HG03196 (cell line): ENCODE data around the gene RIMS4.

Source experiments
- ATAC-seq: cut with Tn5 transposase; IDR thresholded peaks from one replicate; pipeline ENCODE4 v1.9.1; 2021; ENCODE audit not compliant: unreplicated experiment

Gene RIMS4

GRCh38 chr20:44796758-44797457, 13.4 kb downstream of the RIMS4 start:
- ATAC-seq, result no peak

- ATAC-seq, result no peak
Measured at GRCh38 chr20:44796311-44796710, 14.0 kb downstream of the RIMS4 start.

GRCh38 chr20:44795836-44796235, 14.5 kb downstream of the RIMS4 start:
- no peak for ATAC-seq

GRCh38 chr20:44792796-44793195, 17.6 kb downstream of the RIMS4 start:
- no peak for ATAC-seq

- ATAC-seq, result no peak
Measured at GRCh38 chr20:44790638-44791393, 19.5 kb downstream of the RIMS4 start.

- ATAC-seq, result no peak
Measured at GRCh38 chr20:44788706-44789456, 21.5 kb downstream of the RIMS4 start.

- ATAC-seq, result no peak
Measured at GRCh38 chr20:44787299-44787698, 23.0 kb downstream of the RIMS4 start.

- no peak for ATAC-seq
Measured at GRCh38 chr20:44785768-44786167, 24.6 kb downstream of the RIMS4 start.

GRCh38 chr20:44784688-44785087, 25.7 kb downstream of the RIMS4 start:
- ATAC-seq, result no peak

GRCh38 chr20:44781791-44782190, 28.6 kb downstream of the RIMS4 start:
- no peak for ATAC-seq

GRCh38 chr20:44781118-44781517, 29.2 kb downstream of the RIMS4 start:
- no peak for ATAC-seq

- no peak for ATAC-seq
Measured at GRCh38 chr20:44780226-44780625, 30.1 kb downstream of the RIMS4 start.

- no peak for ATAC-seq
Measured at GRCh38 chr20:44776980-44777379, 33.4 kb downstream of the RIMS4 start.

GRCh38 chr20:44773070-44773829, 37.1 kb downstream of the RIMS4 start:
- no peak for ATAC-seq

GRCh38 chr20:44772636-44773035, 37.7 kb downstream of the RIMS4 start:
- no peak for ATAC-seq

GRCh38 chr20:44771172-44771535, 39.2 kb downstream of the RIMS4 start:
- ATAC-seq, result no peak

- ATAC-seq, result no peak
Measured at GRCh38 chr20:44770484-44771171, 39.7 kb downstream of the RIMS4 start.

GRCh38 chr20:44769481-44769863, 40.9 kb downstream of the RIMS4 start:
- ATAC-seq, result no peak

- no peak for ATAC-seq
Measured at GRCh38 chr20:44768854-44769480, 41.4 kb downstream of the RIMS4 start.

- ATAC-seq, result no peak
Measured at GRCh38 chr20:44768256-44768655, 42.1 kb downstream of the RIMS4 start.
